Stomach (tissue), 9 donors: Measurements from ENCODE around the gene ENOX1. TPM values are rescaled to one million over a fixed set of nuclear protein-coding genes. Genes with fewer than 3 reads are reported as not detected.

Experiments
- DNase-seq, 2 donors: peaks; one replicate each; pipeline versions ENCODE4 v3.0.0 to v3.0.0-alpha.2; 2013 to 2019
- H3K27ac ChIP-seq, 5 donors: fragments of 200-600 bp in 4 of 5; sonication (generic) in 4 of 5; one replicate each; pipeline ENCODE4 v1.5.1; 2013 to 2019; ENCODE audit warnings: mild to moderate bottlenecking in 1 of 5, moderate library complexity in 1 of 5
- H3K27me3 ChIP-seq, 3 donors: fragments of 200-600 bp; sonication (generic); one replicate each; pipeline ENCODE4 v1.5.1; 2017 to 2019; ENCODE audit warnings: mixed run types in 1 of 3
- H3K36me3 ChIP-seq, 4 donors: fragments of 200-600 bp; sonication (generic); 1 replicate in 3 of 4; 2 replicates in 1 of 4; pipeline ENCODE4 v1.5.1; 2016 to 2019
- H3K4me1 ChIP-seq, 4 donors: fragments of 200-600 bp; sonication (generic); one replicate each; pipeline ENCODE4 v1.5.1; 2016 to 2019
- H3K4me3 ChIP-seq, 4 donors: fragments of 200-600 bp; sonication (generic) in 3 of 4; one replicate each; pipeline ENCODE4 v1.5.1; 2016 to 2019; ENCODE audit warnings: mild to moderate bottlenecking in 1 of 4
- H3K9me3 ChIP-seq, 4 donors: fragments of 200-600 bp; sonication (generic); one replicate each; pipeline ENCODE4 v1.5.1; 2016 to 2019
- CTCF ChIP-seq, 7 experiments: fragments of 450-650 bp in 4 of 7; fragments of 200-600 bp in 3 of 7; sonication (generic) in 3 of 7; IDR thresholded peaks; one replicate each; pipeline ENCODE4 v1.5.1; 2016 to 2019; ENCODE audit warnings: antibody characterized with exemption in 7 of 7, control low read depth in 2 of 7, mild to moderate bottlenecking in 1 of 7
- EP300 ChIP-seq: sonication (generic); formaldehyde crosslinking; IDR thresholded peaks from one replicate; pipeline ENCODE4 v1.6.1; 2017; ENCODE audit warnings: antibody characterized with exemption
- POLR2A ChIP-seq, 4 donors: fragments of 450-650 bp; IDR thresholded peaks; one replicate each; pipeline ENCODE4 v1.6.1; 2016; ENCODE audit warnings: antibody characterized with exemption in 4 of 4, control low read depth in 2 of 4, mild to moderate bottlenecking in 1 of 4, moderate library complexity in 1 of 4
- POLR2AphosphoS5 ChIP-seq, 3 donors: sonication (generic); formaldehyde crosslinking; IDR thresholded peaks; one replicate each; pipeline ENCODE4 v1.6.1; 2016; ENCODE audit warnings: antibody characterized with exemption in 3 of 3
- WGBS, 5 donors: extraction: QIAGEN DNeasy Blood & Tissue Kit in 3 of 5; methylation state at CpG; one replicate each; pipeline versions ENCODE4 v1.1.5 to v1.1.7; 2013 to 2018; 5-methylcytosine and 5-hydroxymethylcytosine counted together
- intact Hi-C: fragments of 100-400 bp; cut with DNase I; formaldehyde crosslinking; loops from one replicate; pipeline ENCODE4 v1.15.1; 2023; ENCODE audit warnings: low total_unique reads
- polyA plus RNA-seq, 3 donors: library from polyadenylated mRNA; stranded (reverse); fragments of 200-250 nt; gene quantifications; one replicate each; pipeline ENCODE4 v1.2.3, GENCODE V29; 2013
- total RNA-seq, 5 donors: library from RNA; depleted of rRNA; stranded (reverse); fragments of >200 nt; gene quantifications; one replicate each; pipeline versions ENCODE4 v1.1.0 to v1.2.3, GENCODE V29; 2014 to 2016
- donor health status: healthy with polysubstance abuse.
- donor health status: Bipolar disorder and iron deficiency.
- donor health status: healthy.

Gene ENOX1
- total and polyA plus RNA-seq, 8 donors, result 0.46 to 6.2 (median 1.4) TPM; not detected in 1

DNA sequence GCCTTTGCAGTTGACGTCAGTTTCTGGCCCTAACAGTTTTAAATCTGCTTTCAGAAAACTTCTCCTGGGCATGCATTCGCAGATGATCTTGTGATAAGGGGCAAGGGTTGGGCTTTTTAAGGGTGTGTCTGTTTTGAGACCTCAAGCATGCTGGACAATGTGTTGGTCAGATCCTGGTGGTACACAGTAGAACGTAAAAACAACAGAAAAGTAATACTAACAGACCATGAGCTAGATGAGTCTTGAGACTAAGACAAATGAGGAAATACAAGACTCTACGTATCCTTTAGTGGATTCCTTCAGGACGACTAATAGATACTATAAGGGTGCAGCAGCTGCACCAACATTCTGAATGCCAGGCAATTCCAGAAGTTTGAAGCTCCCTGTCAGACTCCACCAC, 525.8 kb downstream of the ENOX1 start:
- no peak for TF ChIP-seq EP300
- TF ChIP-seq CTCF (IDR thresholded peaks at IDR 0.05), result no peak
- TF ChIP-seq POLR2A (IDR thresholded peaks at IDR 0.05), result no peak
- no peak for TF ChIP-seq POLR2AphosphoS5 (IDR thresholded peaks at IDR 0.05)
- intact Hi-C loops, result no loop called here
- 75 to 88% (median 75%) methylated on average over 5 of the region's 5 CpGs for WGBS, 5 donors
- no peak overlapping the region for H3K27ac ChIP-seq
- DNase-seq, result no peak
- no peaks in the 10 kb centered on the region for H3K9me3 ChIP-seq
- H3K27me3 ChIP-seq, result no peaks in the 10 kb centered on the region
- H3K4me1 ChIP-seq, result no peaks in the 10 kb centered on the region
- H3K4me3 ChIP-seq, result no peak overlapping the region
- H3K36me3 ChIP-seq, result no peaks in the 10 kb centered on the region

GRCh38 chr13:43258771-43259170, 528.0 kb downstream of the ENOX1 start:
- Histone ChIP-seq H3K27me3 (no peaks in the 10 kb centered on the region), H3K4me3 (no peak overlapping the region), H3K27ac (no peak overlapping the region), H3K9me3 (no peaks in the 10 kb centered on the region), H3K36me3 (no peaks in the 10 kb centered on the region), H3K4me1 (no peaks in the 10 kb centered on the region)
- no peak for DNase-seq
- TF ChIP-seq POLR2A (IDR thresholded peaks at IDR 0.05) (no peak), POLR2AphosphoS5 (IDR thresholded peaks at IDR 0.05) (no peak)
- intact Hi-C loops, result no loop called here
- 71 to 100% (median 88%) methylated on average over 1 of the region's 1 CpG for WGBS, 5 donors

- no peaks in the 10 kb centered on the region for H3K9me3 ChIP-seq
- no peaks in the 10 kb centered on the region for H3K36me3 ChIP-seq
- no peaks in the 10 kb centered on the region for H3K4me1 ChIP-seq
- TF ChIP-seq CTCF (IDR thresholded peaks at IDR 0.05) (no peak), POLR2AphosphoS5 (IDR thresholded peaks at IDR 0.05) (no peak), EP300 (no peak), POLR2A (IDR thresholded peaks at IDR 0.05) (no peak)
- no peak overlapping the region for H3K4me3 ChIP-seq
- intact Hi-C loops, result no loop called here
- no peak overlapping the region for H3K27ac ChIP-seq
- no peaks in the 10 kb centered on the region for H3K27me3 ChIP-seq
- DNase-seq, result no peak
Measured at GRCh38 chr13:43257765-43258164, 529.0 kb downstream of the ENOX1 start.

GRCh38 chr13:43251961-43252360, 534.8 kb downstream of the ENOX1 start:
- H3K4me1 ChIP-seq, result no peaks in the 10 kb centered on the region
- no peak overlapping the region for H3K4me3 ChIP-seq
- no peaks in the 10 kb centered on the region for H3K27me3 ChIP-seq
- 54 to 72% (median 61%) methylated on average over 5 of the region's 5 CpGs for WGBS, 5 donors
- no peak for DNase-seq
- TF ChIP-seq EP300 (no peak), POLR2AphosphoS5 (IDR thresholded peaks at IDR 0.05) (no peak), POLR2A (IDR thresholded peaks at IDR 0.05) (no peak), CTCF (IDR thresholded peaks at IDR 0.05) (no peak)
- H3K27ac ChIP-seq, result no peak overlapping the region
- intact Hi-C loops, result no loop called here
- H3K36me3 ChIP-seq, result no peaks in the 10 kb centered on the region
- no peaks in the 10 kb centered on the region for H3K9me3 ChIP-seq

- Histone ChIP-seq H3K27ac (no peak overlapping the region), H3K9me3 (no peaks in the 10 kb centered on the region), H3K4me3 (no peak overlapping the region), H3K4me1 (no peaks in the 10 kb centered on the region), H3K36me3 (no peaks in the 10 kb centered on the region), H3K27me3 (no peaks in the 10 kb centered on the region)
- WGBS, 5 donors, result 62 to 83% (median 67%) methylated on average over 3 of the region's 3 CpGs
- TF ChIP-seq CTCF (IDR thresholded peaks at IDR 0.05) (no peak), POLR2A (IDR thresholded peaks at IDR 0.05) (no peak)
- intact Hi-C loops, result no loop called here
- DNase-seq, result no peak
Measured at GRCh38 chr13:43246382-43246781, 540.4 kb downstream of the ENOX1 start.
